IMR-90 (cell line): ENCODE results near the gene RNF38. TPM values are rescaled to one million over a fixed set of nuclear protein-coding genes. Genes with fewer than 3 reads are reported as not detected.
"Not testable (repeated sequence)": the region's sequence is repeated elsewhere in the genome, so short reads cannot be mapped to it uniquely, and the experiment has no call there.

Source experiments
- ATAC-seq: fragments of 200-7000 bp; cut with Tn5 transposase; 2 replicates; pipeline ENCODE4 v1.9.1; 2020; ENCODE audit warnings: low read depth, mild to moderate bottlenecking, moderate library complexity
- BruUV-seq: library from RNA; stranded (reverse); fragments of 400-500 nt; replicated peaks from 2 replicates; lab custom pipeline; 2021; lab: Mats Ljungman, UMichigan
- CTCF ChIA-PET: fragments of 300-600 bp; formaldehyde crosslinking; extraction: SDS; loops from one replicate; lab custom pipeline; 2021; ENCODE audit warnings: antibody characterized with exemption; lab: Yijun Ruan, JAX
- POLR2A ChIA-PET: fragments of 300-600 bp; sonication (Branson Sonifier 250); formaldehyde crosslinking; loops from one replicate; lab custom pipeline; 2022; ENCODE audit warnings: antibody characterized with exemption; ENCODE audit not compliant: unreplicated experiment; lab: Charles Lee
- DNase-seq: peaks from one replicate; pipeline ENCODE4 v3.0.0; 2013
- H2AFZ ChIP-seq: replicated peaks from 2 replicates; pipeline ENCODE3; 2013; ENCODE audit warnings: low read length, mild to moderate bottlenecking; ENCODE audit not compliant: poor library complexity
- H2AK5ac ChIP-seq: 2 replicates; pipeline ENCODE4 v1.6.1; 2013; ENCODE audit warnings: low read depth, low read length, inconsistent platforms
- H2AK9ac ChIP-seq: replicated peaks from 2 replicates; pipeline ENCODE3; 2013; ENCODE audit warnings: mild to moderate bottlenecking, low read depth, low read length, moderate library complexity; ENCODE audit not compliant: poor library complexity
- H2BK120ac ChIP-seq: 2 replicates; pipeline ENCODE4 v1.6.1; 2013; ENCODE audit warnings: low read depth, low read length, inconsistent platforms
- H2BK15ac ChIP-seq: 3 replicates; pipeline ENCODE4 v1.6.1; 2013; ENCODE audit warnings: low read depth, low read length, inconsistent platforms
- H2BK20ac ChIP-seq: 2 replicates; pipeline ENCODE4 v1.6.1; 2013; ENCODE audit warnings: low read depth, mild to moderate bottlenecking, inconsistent platforms, low read length, moderate library complexity
- H2BK5ac ChIP-seq: 2 replicates; pipeline ENCODE4 v1.6.1; 2013; ENCODE audit warnings: mild to moderate bottlenecking, low read depth, low read length, inconsistent platforms; ENCODE audit not compliant: poor library complexity, severe bottlenecking
- H3K14ac ChIP-seq: replicated peaks from 2 replicates; pipeline ENCODE4 v1.6.1; 2013; ENCODE audit warnings: low read depth, low read length, inconsistent platforms
- H3K18ac ChIP-seq: 2 replicates; pipeline ENCODE4 v1.6.1; 2013; ENCODE audit warnings: low read depth, low read length, control low read depth
- H3K23ac ChIP-seq: 2 replicates; pipeline ENCODE4 v1.6.1; 2013; ENCODE audit warnings: low read depth, low read length, inconsistent platforms
- H3K27ac ChIP-seq: 2 replicates; pipeline ENCODE4 v1.5.1; 2013; ENCODE audit warnings: mild to moderate bottlenecking, control low read depth, low read length; ENCODE audit not compliant: insufficient read depth
- H3K27me3 ChIP-seq: 2 replicates; pipeline ENCODE4 v1.6.1; 2013; ENCODE audit warnings: low read length; ENCODE audit not compliant: control insufficient read depth, insufficient read depth
- H3K36me3 ChIP-seq: 2 replicates; pipeline ENCODE4 v1.6.1; 2013; ENCODE audit warnings: low read length, mixed read lengths; ENCODE audit not compliant: control insufficient read depth, insufficient read depth
- H3K4ac ChIP-seq: 2 replicates; pipeline ENCODE4 v1.6.1; 2013; ENCODE audit warnings: low read depth, low read length, inconsistent platforms
- H3K4me1 ChIP-seq: 2 replicates; pipeline ENCODE4 v1.6.1; 2013; ENCODE audit warnings: low read length, mixed read lengths; ENCODE audit not compliant: control insufficient read depth, insufficient read depth
- H3K4me2 ChIP-seq: 2 replicates; pipeline ENCODE4 v1.6.1; 2013; ENCODE audit warnings: low read depth, mild to moderate bottlenecking, control low read depth, low read length, moderate library complexity
- H3K4me3 ChIP-seq: 2 replicates; pipeline ENCODE4 v1.5.1; 2013; ENCODE audit warnings: low read depth, mild to moderate bottlenecking, control low read depth, low read length, moderate library complexity; ENCODE audit not compliant: insufficient read depth
- H3K56ac ChIP-seq: 2 replicates; pipeline ENCODE4 v1.6.1; 2013; ENCODE audit warnings: low read length, inconsistent platforms; ENCODE audit not compliant: insufficient read depth; ENCODE audit errors: extremely low read depth
- H3K79me1 ChIP-seq, 2 experiments: 2 replicates each; pipeline ENCODE4 v1.6.1; 2013; ENCODE audit warnings: low read length in 2 of 2, inconsistent platforms in 1 of 2, low read depth in 1 of 2
- H3K9ac ChIP-seq: 2 replicates; pipeline ENCODE4 v1.6.1; 2013; ENCODE audit warnings: low read depth, low read length, control low read depth
- H3K9me1 ChIP-seq: 2 replicates; pipeline ENCODE4 v1.6.1; 2013; ENCODE audit warnings: low read length, inconsistent platforms; ENCODE audit not compliant: insufficient read depth
- H3K9me3 ChIP-seq: 2 replicates; pipeline ENCODE4 v1.6.1; 2013; ENCODE audit warnings: low read length; ENCODE audit not compliant: control insufficient read depth, insufficient read depth
- H4K20me1 ChIP-seq: 2 replicates; pipeline ENCODE4 v1.6.1; 2013; ENCODE audit warnings: low read length, inconsistent platforms; ENCODE audit not compliant: insufficient read depth
- H4K5ac ChIP-seq: 2 replicates; pipeline ENCODE4 v1.6.1; 2013; ENCODE audit warnings: mild to moderate bottlenecking, low read depth, low read length, control low read depth
- H4K8ac ChIP-seq, 2 experiments: 2 replicates each; pipeline ENCODE4 v1.6.1; 2013; ENCODE audit warnings: low read depth in 2 of 2, low read length in 2 of 2, control low read depth in 1 of 2, inconsistent platforms in 1 of 2
- H4K91ac ChIP-seq: 2 replicates; pipeline ENCODE4 v1.6.1; 2013; ENCODE audit warnings: low read depth, low read length, inconsistent platforms; ENCODE audit not compliant: insufficient read depth
- CEBPB ChIP-seq: IDR thresholded peaks from 2 replicates; pipeline ENCODE4 v1.6.1; 2012; ENCODE audit warnings: low read depth, low read length, improper control_type of control experiment
- ELK1 ChIP-seq: fragments of 150-350 bp; IDR thresholded peaks from 2 replicates; pipeline ENCODE4 v1.6.1; 2016; ENCODE audit warnings: low read depth, mild to moderate bottlenecking, low read length, moderate library complexity, borderline replicate concordance
- WGBS, 2 experiments: methylation state at CpG; one replicate each; pipeline versions ENCODE4 v1.1.5 to v1.1.7; 2013; ENCODE audit warnings: missing lambda C conversion rate in 2 of 2; ENCODE audit not compliant: insufficient read length in 1 of 2; ENCODE audit errors: extremely low coverage in 2 of 2; 5-methylcytosine and 5-hydroxymethylcytosine counted together
- dilution Hi-C: fragments of 300-500 bp; cut with HindIII; formaldehyde crosslinking; loops from one replicate; pipeline ENCODE4 v1.14.3; 2018; ENCODE audit warnings: low sequenced_read_pairs; ENCODE audit not compliant: unreplicated experiment
- in situ Hi-C: fragments of 300-500 bp; cut with MboI; formaldehyde crosslinking; loops from 3 replicates; pipeline ENCODE4 v1.14.3; 2019; ENCODE audit warnings: low sequenced_read_pairs, inconsistent platforms, mixed read lengths
- intact Hi-C: fragments of 100-400 bp; cut with micrococcal nuclease; formaldehyde crosslinking; loops from 2 replicates; pipeline ENCODE4 v1.10.0; 2022
- polyA plus RNA-seq, 3 experiments: library from polyadenylated mRNA; depleted of rRNA; stranded (reverse); fragments of >200 nt; gene quantifications; 2 replicates each; pipeline ENCODE4 v1.2.3, GENCODE V29; 2012; ENCODE audit warnings: low replicate concordance in 1 of 3
- total RNA-seq: library from RNA; depleted of rRNA; stranded (reverse); fragments of >200 nt; gene quantifications from 2 replicates; pipeline ENCODE4 v1.2.3, GENCODE V29; 2012

Gene RNF38
- total and polyA plus RNA-seq, 2 of the 4 experiments (the other 2 are of a cell fraction) = 8.8 to 11.2 TPM

- no peak for TF ChIP-seq ELK1
Observed at GRCh38 chr9:36415822-36416525, 15.9 kb upstream of the RNF38 start (continued).

- H2AK9ac ChIP-seq, ATAC-seq, H2AFZ ChIP-seq, H3K4me2 ChIP-seq, intact Hi-C loops, H3K27ac ChIP-seq, H4K8ac ChIP-seq, H3K18ac ChIP-seq, H2BK120ac ChIP-seq, H3K4me3 ChIP-seq, H3K4me1 ChIP-seq, POLR2A ChIA-PET, H3K9ac ChIP-seq, H4K91ac ChIP-seq, H2BK5ac ChIP-seq, H3K9me1 ChIP-seq, H2BK20ac ChIP-seq, DNase-seq, H4K5ac ChIP-seq, in situ Hi-C loops, H3K27me3 ChIP-seq, H2BK15ac ChIP-seq, H3K56ac ChIP-seq, BruUV-seq, H3K4ac ChIP-seq, H3K23ac ChIP-seq, dilution Hi-C loops, H3K36me3 ChIP-seq, H3K14ac ChIP-seq, H2AK5ac ChIP-seq, H3K9me3 ChIP-seq: not testable (repeated sequence)
- Histone ChIP-seq H3K79me1 (peaks cover 10 to 28% of the 10 kb centered on the region in 2 experiments; a peak in 3 of 4 replicates), H4K20me1 (peaks cover 12% of the 10 kb centered on the region)
- no CpG with 5 or more reads among the region's 3 CpGs for WGBS, 2 experiments
- CTCF ChIA-PET = interaction anchor here (0.6 kb wide), 1 partner anchor 800 kb away, joined by 3 read pairs; no protein-coding TSS in a partner anchor
- TF ChIP-seq CEBPB = peak; percentile 96
Observed at GRCh38 chr9:36411410-36411809, 11.3 kb upstream of the RNF38 start.

- not testable (repeated sequence) for BruUV-seq
Observed at GRCh38 chr9:36409076-36409475, 9.0 kb upstream of the RNF38 start.

More at GRCh38 chr9:36409076-36409475, 9.0 kb upstream of the RNF38 start:
- H4K91ac ChIP-seq, H3K4ac ChIP-seq, H2BK5ac ChIP-seq, H2BK15ac ChIP-seq, H3K9ac ChIP-seq, H3K4me1 ChIP-seq, dilution Hi-C loops, H2AFZ ChIP-seq, H3K4me2 ChIP-seq, H2AK9ac ChIP-seq, H3K9me3 ChIP-seq, H4K8ac ChIP-seq, H3K23ac ChIP-seq, POLR2A ChIA-PET, H3K9me1 ChIP-seq, H3K14ac ChIP-seq, H2BK120ac ChIP-seq, ATAC-seq, H2AK5ac ChIP-seq, H3K4me3 ChIP-seq, H3K18ac ChIP-seq, H4K5ac ChIP-seq, DNase-seq, H3K27ac ChIP-seq, H3K36me3 ChIP-seq, H3K27me3 ChIP-seq, H3K56ac ChIP-seq, H2BK20ac ChIP-seq: not testable (repeated sequence)
- intact Hi-C loops (loop anchor here (10.0 kb wide), 1 partner anchor 446 kb away; no protein-coding TSS in a partner anchor), in situ Hi-C loops (loop anchor here (5.0 to 10.0 kb wide), 3 partner anchors 38 to 316 kb away; no protein-coding TSS in a partner anchor)
- WGBS, 2 experiments = no CpG with 5 or more reads among the region's 4 CpGs
- H3K79me1 ChIP-seq = peaks cover 15 to 29% of the 10 kb centered on the region in 2 experiments; a peak in 3 of 4 replicates
- peaks cover 17% of the 10 kb centered on the region for H4K20me1 ChIP-seq
- CTCF ChIA-PET = interaction anchor here (3.0 kb wide), 1 partner anchor 41 kb away, joined by 13 read pairs; no protein-coding TSS in a partner anchor
